BE2C (cell line): Measurements from ENCODE around the gene SASH1.

ENCODE experiments used
- DNase-seq: peaks from one replicate; pipeline ENCODE4 v3.0.0-alpha.2; 2020
- H3K27me3 ChIP-seq: fragments of 250-450 bp; sonication (Bioruptor Pico); 2 replicates; pipeline ENCODE4 v1.5.1; 2020; ENCODE audit warnings: mild to moderate bottlenecking
- H3K36me3 ChIP-seq: fragments of 250-450 bp; sonication (Bioruptor Pico); 2 replicates; pipeline ENCODE4 v1.5.1; 2020; ENCODE audit warnings: mild to moderate bottlenecking
- H3K4me1 ChIP-seq: fragments of 250-450 bp; sonication (Bioruptor Pico); 2 replicates; pipeline ENCODE4 v1.5.1; 2020
- H3K4me3 ChIP-seq: 2 replicates; pipeline ENCODE4 v1.5.1; 2011; ENCODE audit warnings: low read depth, low read length
- H3K9me3 ChIP-seq: fragments of 250-450 bp; sonication (Bioruptor Pico); 2 replicates; pipeline ENCODE4 v1.5.1; 2020
- CTCF ChIP-seq: IDR thresholded peaks from 2 replicates; pipeline ENCODE4 v1.5.1; 2012; ENCODE audit warnings: mild to moderate bottlenecking, low read depth, low read length

SASH1 gene

GRCh38 chr6:148323344-148323743 lies 19.3 kb upstream of the SASH1 start:
- TF ChIP-seq CTCF: no peak
- no peaks in the 10 kb centered on the region; the same call in 1 of the 2 replicates for H3K9me3 ChIP-seq

GRCh38 chr6:148324297-148324985 lies 18.2 kb upstream of the SASH1 start:
- Histone ChIP-seq H3K36me3 (no peaks in the 10 kb centered on the region), H3K4me3 (no peak overlapping the region), H3K4me1 (no peaks in the 10 kb centered on the region), H3K27me3 (no peaks in the 10 kb centered on the region), H3K9me3 (no peaks in the 10 kb centered on the region; the same call in 1 of the 2 replicates)
- no peak for TF ChIP-seq CTCF
- no peak for DNase-seq

More at GRCh38 chr6:148323344-148323743, 19.3 kb upstream of the SASH1 start:
- Histone ChIP-seq H3K27me3 (no peaks in the 10 kb centered on the region), H3K36me3 (no peaks in the 10 kb centered on the region), H3K4me3 (no peak overlapping the region), H3K4me1 (no peaks in the 10 kb centered on the region)
- DNase-seq: no peak

GRCh38 chr6:148325316-148326068 lies 17.1 kb upstream of the SASH1 start:
- TF ChIP-seq CTCF: no peak
- Histone ChIP-seq H3K4me3 (no peak overlapping the region), H3K27me3 (no peaks in the 10 kb centered on the region), H3K4me1 (no peaks in the 10 kb centered on the region), H3K36me3 (no peaks in the 10 kb centered on the region), H3K9me3 (no peaks in the 10 kb centered on the region; the same call in 1 of the 2 replicates)
- no peak for DNase-seq

GRCh38 chr6:148328876-148329555 lies 13.6 kb upstream of the SASH1 start:
- no peaks in the 10 kb centered on the region for H3K4me1 ChIP-seq
- DNase-seq: no peak
- no peak overlapping the region for H3K4me3 ChIP-seq
- no peaks in the 10 kb centered on the region for H3K9me3 ChIP-seq
- no peaks in the 10 kb centered on the region for H3K36me3 ChIP-seq
- no peak for TF ChIP-seq CTCF
- no peaks in the 10 kb centered on the region for H3K27me3 ChIP-seq

- no peak for TF ChIP-seq CTCF
- H3K9me3 ChIP-seq: no peaks in the 10 kb centered on the region
- H3K27me3 ChIP-seq: no peaks in the 10 kb centered on the region
- no peaks in the 10 kb centered on the region for H3K36me3 ChIP-seq
- H3K4me1 ChIP-seq: no peaks in the 10 kb centered on the region
- DNase-seq: no peak
- H3K4me3 ChIP-seq: no peak overlapping the region
Observed at GRCh38 chr6:148329596-148330381, 12.8 kb upstream of the SASH1 start.
